Activated CD8-positive, alpha-beta memory T cell treated with anti-CD3 and anti-CD28 coated beads, Interleukin-2, amount 50 U/mL, for 1 hour (primary cell): ENCODE results near the gene CDC42SE2.
A peak's percentile ranks its signal among the peaks of the same experiment; 100 is the strongest.
"Not testable (repeated sequence)": the region's sequence is repeated elsewhere in the genome, so short reads cannot be mapped to it uniquely, and the experiment has no call there.

Experiments used
- DNase-seq: peaks from one replicate; pipeline ENCODE4 v3.0.0-alpha.2; 2020; ENCODE audit errors: extremely low read depth

CDC42SE2 gene

DNA sequence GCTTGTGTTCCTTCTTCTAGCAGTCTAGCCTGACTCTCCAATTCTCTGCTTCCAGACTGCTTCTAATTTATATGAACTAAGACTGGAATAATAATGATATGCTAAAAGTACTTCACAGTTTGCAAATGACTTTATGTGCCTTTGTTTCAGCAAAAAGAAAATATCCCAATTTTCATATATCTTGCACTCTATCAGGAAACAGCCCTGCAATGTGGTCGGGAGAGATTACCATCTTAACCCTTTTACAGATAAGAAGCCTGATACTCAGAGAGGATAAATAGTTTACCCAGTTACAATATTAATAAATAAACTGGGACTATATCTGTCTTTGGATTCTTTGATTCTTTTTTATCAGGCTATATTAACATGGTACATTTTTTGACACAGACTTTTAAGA, 126.0 kb downstream of the CDC42SE2 start:
- no peak for DNase-seq

DNA sequence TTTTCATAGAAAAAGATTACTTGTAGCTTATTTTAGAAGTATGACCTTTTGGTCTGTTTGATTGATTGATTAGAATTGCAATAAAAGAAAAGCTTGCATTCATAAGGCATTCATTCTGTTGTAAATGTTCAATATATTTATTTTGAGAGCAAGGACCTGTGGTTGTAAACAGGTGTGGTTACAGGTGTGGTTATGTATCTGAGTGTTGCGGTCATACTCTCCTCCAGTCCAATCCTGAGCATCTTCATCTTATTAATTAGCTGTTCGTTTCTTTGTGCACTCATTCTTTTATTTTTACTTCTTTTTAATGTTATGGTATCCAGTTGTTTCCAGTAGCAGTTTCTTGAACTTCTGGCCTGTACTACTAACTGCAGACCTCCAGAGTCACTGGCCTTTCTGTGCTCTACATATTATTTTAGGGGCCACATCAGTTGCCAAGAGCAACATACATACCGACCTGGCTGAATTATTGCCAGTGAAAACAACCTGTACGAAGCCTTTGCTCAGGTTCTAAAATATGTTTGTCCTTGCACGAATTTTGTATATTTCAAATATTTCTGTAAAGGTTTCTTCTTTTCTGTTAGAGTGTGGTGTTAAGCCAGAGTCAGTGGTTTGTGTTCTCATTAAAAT, 128.7 kb downstream of the CDC42SE2 start:
- DNase-seq: no peak

DNA sequence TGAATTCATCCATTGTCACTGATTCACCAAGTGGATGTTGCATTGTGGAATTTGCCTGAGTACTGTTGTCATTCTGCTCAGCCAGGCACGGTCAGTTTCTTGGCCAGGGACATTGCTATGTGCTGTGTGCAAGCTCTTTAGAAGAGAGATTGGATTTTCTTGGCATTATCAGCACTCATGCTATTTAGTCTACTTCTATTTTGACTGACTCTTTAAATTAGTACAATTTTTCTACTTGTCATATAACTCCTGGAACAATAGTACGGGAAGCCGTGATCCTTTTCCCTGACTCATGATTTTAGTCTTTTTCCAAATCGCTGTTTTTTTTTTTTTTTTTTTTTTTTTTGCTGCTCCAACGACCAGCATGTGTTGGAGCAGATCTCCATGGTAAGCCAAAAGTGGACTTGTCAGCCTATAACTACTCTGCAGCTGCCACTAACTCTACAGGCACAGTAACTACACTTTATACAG, 129.7 kb downstream of the CDC42SE2 start:
- no peak for DNase-seq

DNA sequence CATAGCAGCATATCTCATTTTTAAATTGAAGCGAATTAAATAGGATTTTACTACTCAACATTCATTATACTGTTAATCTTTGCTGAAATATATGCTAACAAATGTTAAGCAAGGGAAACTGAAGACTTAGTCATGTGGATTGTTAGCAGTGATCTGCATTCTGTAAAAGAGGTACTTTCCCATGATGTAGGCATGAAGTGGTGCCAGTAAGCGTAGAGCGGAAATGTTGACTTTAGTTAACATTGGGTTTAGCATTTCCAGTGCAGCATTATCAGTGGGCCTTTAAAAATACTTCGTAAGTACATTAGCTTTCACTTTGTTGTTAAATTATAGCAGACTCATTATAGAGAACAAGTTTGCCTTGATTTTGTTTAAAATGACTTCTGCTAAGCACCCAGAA, 130.3 kb downstream of the CDC42SE2 start:
- no peak for DNase-seq

DNA sequence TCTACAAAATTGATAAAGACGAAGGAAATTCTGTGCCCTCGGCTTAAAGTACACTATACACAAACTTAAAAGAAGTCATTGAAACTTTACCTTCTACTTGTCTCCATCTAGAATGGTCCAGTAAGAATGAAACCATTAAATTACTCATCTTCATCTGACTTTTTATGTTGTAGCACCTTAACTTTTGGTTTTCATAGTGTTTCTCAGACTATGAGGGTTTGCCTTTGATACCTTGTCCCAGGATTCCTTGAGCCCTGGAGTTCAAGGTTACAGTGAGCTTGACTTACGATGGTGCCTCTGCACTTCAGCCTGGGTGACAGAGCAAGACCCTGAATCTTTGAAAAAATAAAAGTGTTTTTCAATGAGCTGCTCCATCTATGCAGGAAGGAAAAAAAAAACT, 132.2 kb downstream of the CDC42SE2 start:
- no peak for DNase-seq

- DNase-seq: no peak
Measured at GRCh38 chr5:131396630-131397273, 132.9 kb downstream of the CDC42SE2 start.

DNA sequence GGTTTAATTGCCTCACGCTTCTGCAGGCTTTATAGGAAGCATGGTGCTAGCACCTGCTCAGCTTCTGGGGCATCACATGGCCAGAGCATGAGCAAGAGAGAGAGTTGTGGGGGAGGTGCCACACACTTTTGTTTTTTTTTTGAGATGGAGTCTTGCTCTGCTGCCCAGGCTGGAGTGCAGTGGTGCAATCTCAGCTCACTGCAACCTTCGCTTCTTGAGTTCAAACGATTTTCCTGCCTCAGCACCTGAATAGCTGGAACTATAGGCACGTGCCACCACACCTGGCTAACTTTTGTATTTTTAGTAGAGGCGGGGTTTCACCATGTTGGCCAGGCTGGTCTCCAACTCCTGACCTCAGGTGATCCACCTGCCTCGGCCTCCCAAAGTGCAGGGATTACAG, 135.2 kb downstream of the CDC42SE2 start:
- DNase-seq: not testable (repeated sequence)

DNA sequence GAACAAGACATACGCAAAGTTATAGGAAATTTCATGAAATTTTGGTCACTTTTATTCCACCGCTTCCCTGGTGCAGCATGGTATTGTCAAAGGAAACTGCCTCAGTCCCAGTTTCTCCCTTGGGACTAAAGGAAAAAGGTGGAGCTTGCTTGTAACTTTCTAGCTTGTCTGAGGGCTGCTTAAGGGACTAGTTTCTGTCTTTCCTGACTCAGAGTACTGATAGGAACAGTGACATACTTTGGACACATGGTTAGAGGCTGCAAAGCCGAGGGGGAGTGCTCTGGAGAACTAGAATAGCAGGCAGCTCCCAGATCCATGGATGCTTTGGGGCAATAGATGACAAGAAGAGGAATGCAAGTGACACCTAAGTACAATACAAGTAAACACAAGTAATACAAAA, 136.7 kb downstream of the CDC42SE2 start:
- DNase-seq: no peak

- no peak for DNase-seq
Measured at GRCh38 chr5:131405674-131406073, 141.8 kb downstream of the CDC42SE2 start.

GRCh38 chr5:131406076-131406475, 142.2 kb downstream of the CDC42SE2 start:
- DNase-seq: no peak

DNA sequence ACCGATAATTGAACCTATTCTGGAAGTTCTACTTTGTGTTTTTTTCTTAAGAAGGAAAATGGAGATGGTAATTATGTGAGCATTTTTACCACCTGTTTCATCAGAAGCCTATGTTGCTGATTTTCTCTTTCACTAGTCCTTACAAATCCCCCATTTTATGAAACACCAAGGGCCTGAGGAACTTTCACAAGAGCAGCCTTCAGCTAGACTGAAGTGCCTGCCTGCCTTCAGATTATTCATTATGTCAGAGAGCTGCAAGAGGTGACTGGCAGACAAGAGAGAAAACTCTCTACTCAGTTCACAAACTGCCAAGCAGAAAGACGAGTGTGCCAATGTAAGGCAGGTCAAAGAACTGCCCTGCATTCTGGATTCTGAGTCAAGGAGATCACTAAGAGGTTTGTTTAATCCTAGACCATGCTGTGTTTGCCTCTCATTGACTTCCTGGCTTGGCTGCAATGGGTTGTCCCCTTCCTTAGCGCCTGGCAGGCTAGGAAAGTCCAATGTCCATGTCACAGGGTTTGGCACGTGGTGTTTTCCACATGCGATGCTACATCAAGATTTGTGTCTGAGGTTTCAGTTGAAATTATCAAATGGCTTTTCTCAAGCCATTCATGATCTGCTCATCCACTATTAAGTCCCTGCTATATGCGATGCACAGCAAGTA, 143.3 kb downstream of the CDC42SE2 start:
- DNase-seq: no peak

DNA sequence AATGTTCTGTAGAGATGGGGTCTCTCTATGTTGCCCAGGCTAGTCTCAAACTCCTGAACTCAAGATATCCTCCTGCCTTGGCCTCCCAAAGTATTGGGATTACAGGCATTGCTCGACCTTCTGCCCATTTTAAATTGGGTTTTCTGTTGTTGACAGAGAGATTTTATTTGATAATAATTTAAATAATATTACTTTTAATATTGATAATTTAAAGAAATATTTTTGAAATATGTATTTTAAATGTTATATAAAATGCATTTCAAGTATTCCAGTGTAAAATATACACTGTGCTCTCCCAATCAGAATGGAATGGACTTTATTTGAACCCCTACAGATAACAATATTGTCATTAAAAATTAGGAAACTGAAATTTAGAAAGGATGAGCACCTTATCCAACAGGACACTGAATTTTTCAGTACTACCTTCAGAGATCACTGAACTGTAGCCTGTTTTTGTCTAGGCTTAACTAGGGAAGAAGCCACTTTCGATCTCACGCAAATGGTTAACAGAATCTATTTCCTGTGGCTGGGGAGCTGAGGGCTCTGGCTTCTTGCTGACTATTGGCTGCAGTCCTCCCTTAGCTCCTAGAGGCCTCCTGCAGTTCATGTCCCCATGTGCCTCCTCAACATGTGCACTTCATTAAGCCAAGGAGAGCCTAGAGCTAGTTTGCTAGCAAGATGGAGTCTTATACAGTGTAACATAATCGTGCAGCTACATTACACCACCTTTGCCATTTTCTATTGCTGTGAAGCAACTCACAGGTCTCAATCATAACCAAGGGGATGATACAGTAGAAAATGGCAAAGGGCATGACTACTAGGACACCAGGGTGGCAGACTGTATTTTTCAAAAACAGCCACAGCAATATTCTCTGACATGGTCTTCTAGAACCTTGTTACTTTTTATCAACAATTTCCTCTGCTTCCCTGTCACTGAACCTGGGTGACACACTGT, 150.0 kb downstream of the CDC42SE2 start:
- no peak for DNase-seq

DNA sequence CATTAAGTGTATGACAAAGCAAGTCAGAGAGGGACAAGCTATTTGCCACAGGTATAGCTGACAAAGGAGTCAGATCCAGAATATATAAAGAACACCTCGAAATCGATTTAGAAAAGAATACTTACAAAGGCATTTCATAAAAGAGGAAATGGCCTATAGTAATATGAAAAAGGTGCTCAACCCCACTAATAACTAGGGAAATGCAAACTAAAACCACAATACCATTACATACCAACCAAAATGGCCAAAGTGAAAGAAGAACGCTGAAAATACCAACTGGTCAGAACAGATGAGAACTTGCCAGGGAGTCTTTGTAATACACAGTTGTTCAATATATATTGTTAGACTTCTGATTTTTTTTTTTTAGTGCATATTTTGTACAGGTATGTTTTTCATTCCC, 152.9 kb downstream of the CDC42SE2 start:
- DNase-seq: no peak

GRCh38 chr5:131417240-131417869, 153.5 kb downstream of the CDC42SE2 start:
- DNase-seq: peak; percentile 68

DNA sequence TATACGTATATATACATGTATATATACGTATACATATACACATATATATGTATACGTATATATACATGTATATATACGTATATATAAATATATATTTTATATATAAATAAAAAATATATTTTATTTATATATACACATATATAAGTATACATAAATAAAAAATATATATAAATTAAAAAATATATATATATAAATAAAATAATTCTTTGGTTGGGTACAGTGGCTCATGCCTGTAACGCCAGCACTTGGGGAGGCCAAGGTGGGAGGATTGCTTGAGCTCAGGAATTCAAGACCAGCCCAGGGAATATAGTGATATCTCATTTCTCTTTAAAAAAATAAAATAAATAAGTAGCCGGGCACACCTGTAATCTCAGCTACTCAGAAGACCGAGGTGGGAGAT, 155.0 kb downstream of the CDC42SE2 start:
- DNase-seq: no peak

- DNase-seq: no peak
Measured at GRCh38 chr5:131419877-131420276, 156.0 kb downstream of the CDC42SE2 start.

- no peak for DNase-seq
Measured at GRCh38 chr5:131423056-131423455, 159.2 kb downstream of the CDC42SE2 start.

DNA sequence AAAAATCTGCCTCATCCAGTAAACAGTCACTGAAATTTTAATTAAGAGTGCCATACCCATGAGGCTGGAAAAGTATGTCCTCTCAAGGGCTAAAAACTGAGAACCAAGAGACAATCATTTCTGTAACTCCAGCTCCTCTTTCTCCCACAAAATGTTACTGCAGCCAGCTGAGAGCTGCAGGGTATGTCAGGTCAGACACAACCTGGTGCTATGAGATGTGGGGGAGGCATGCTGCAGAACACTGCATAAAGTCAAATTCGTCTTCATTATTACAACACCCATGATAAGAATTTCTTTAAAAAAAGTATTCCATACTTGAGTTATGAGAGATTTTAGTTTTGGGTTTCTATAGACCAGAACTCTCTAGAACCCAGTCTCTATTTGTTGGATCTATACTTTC, 162.2 kb downstream of the CDC42SE2 start:
- DNase-seq: no peak

DNA sequence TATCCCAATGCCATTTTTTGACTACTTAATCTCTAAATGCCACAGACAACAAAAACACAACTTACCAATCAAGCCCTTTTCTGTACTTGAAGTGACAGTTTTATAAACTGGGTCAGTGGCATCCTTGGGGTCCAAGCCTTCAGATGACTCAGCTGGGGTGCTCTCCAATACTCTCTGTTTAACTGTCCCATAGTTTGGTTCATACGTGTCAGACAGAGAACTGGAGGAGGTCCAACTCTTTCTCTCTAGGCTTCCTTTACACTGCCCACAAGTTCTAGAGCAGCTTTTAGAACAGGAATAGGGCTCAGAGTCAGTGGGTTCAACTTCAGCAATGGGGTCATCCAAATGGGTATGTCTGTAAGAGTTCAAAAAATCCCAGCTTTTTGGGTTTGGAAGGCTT, 166.9 kb downstream of the CDC42SE2 start:
- no peak for DNase-seq

GRCh38 chr5:131431794-131432193, 167.9 kb downstream of the CDC42SE2 start:
- no peak for DNase-seq

- no peak for DNase-seq
Measured at GRCh38 chr5:131433109-131433508, 169.3 kb downstream of the CDC42SE2 start.

GRCh38 chr5:131436081-131436480, 172.2 kb downstream of the CDC42SE2 start:
- no peak for DNase-seq
